GM12878 (cell line): ENCODE results near the gene NAV1.

Experiments used
- CTCF ChIP-seq, 3 experiments: IDR thresholded peaks in 2 of 3; conservative IDR thresholded peaks in 1 of 3; 2 replicates each; pipeline ENCODE4 v1.5.1; 2011; ENCODE audit warnings: low read depth in 3 of 3, low read length in 3 of 3, mild to moderate bottlenecking in 3 of 3, control low read depth in 2 of 3, moderate library complexity in 2 of 3, inconsistent platforms in 1 of 3, mixed read lengths in 1 of 3; ENCODE audit not compliant: control insufficient read depth in 2 of 3, insufficient read depth in 1 of 3; ENCODE audit errors: extremely low read depth in 1 of 3
- ELK1 ChIP-seq: IDR thresholded peaks from 2 replicates; pipeline ENCODE4 v1.6.1; 2012; ENCODE audit warnings: low read depth, low read length, improper control_type of control experiment
- FOXM1 ChIP-seq: IDR thresholded peaks from 2 replicates; pipeline ENCODE4 v1.6.1; 2012; ENCODE audit warnings: low read depth, mild to moderate bottlenecking, inconsistent platforms, low read length, moderate library complexity
- NBN ChIP-seq: fragments of 450-650 bp; IDR thresholded peaks from 2 replicates; pipeline ENCODE4 v1.6.1; 2016
- RB1 ChIP-seq: fragments of 450-650 bp; formaldehyde crosslinking; IDR thresholded peaks from 2 replicates; pipeline ENCODE4 v1.6.1; 2017; ENCODE audit warnings: mild to moderate bottlenecking, borderline replicate concordance

- TF ChIP-seq CTCF (IDR thresholded peaks at IDR 0.05 in 2 of 3, conservative IDR thresholded peaks at IDR 0.05 in 1 of 3; ENCODE audit: control insufficient read depth in 2 of 3, extremely low read depth in 1 of 3, insufficient read depth in 1 of 3, low read depth in 3 of 3, low read length in 3 of 3) (no peak), RB1 (no peak), NBN (no peak), ELK1 (no peak), FOXM1 (no peak)
Observed at GRCh38 chr1:201566529-201566823, 27.5 kb downstream of the NAV1 start.
